Pancreas (tissue), 10 donors: ENCODE data around the gene TIPIN. TPM values are rescaled to one million over a fixed set of nuclear protein-coding genes. Genes with fewer than 3 reads are reported as not detected.
A peak's percentile ranks its signal among the peaks of the same experiment; 100 is the strongest.

Experiments
- ATAC-seq, 4 donors: fragments of 200-7000 bp; cut with Tn5 transposase; one replicate each; pipeline versions ENCODE4 v1.8.0 to v1.9.1; 2020; ENCODE audit warnings: mild to moderate bottlenecking in 4 of 4, moderate library complexity in 4 of 4
- DNase-seq, 6 donors: peaks; one replicate each; pipeline ENCODE4 v3.0.0-alpha.2; 2020
- FAIRE-seq: peaks from 2 replicates; lab custom pipeline; 2012; peaks lifted over from hg19 to GRCh38; lab: Jason Lieb, UNC
- H3K27ac ChIP-seq, 4 donors: fragments of 200-600 bp; sonication (generic); 1 replicate in 3 of 4; 2 replicates in 1 of 4; pipeline versions ENCODE4 v1.5.0 to v1.8.0; 2020
- H3K27me3 ChIP-seq, 4 donors: fragments of 200-600 bp; one replicate each; pipeline ENCODE4 v1.8.0; 2021
- H3K36me3 ChIP-seq, 3 donors: fragments of 200-600 bp; sonication (generic) in 1 of 3; one replicate each; pipeline versions ENCODE4 v1.5.0 to v1.8.0; 2020 to 2021
- H3K4me1 ChIP-seq, 3 donors: fragments of 200-600 bp; one replicate each; pipeline ENCODE4 v1.8.0; 2021
- H3K4me3 ChIP-seq, 4 donors: fragments of 200-600 bp; sonication (generic) in 2 of 4; one replicate each; pipeline versions ENCODE4 v1.5.0 to v1.8.0; 2020 to 2021
- H3K9me3 ChIP-seq, 4 donors: fragments of 200-600 bp; one replicate each; pipeline ENCODE4 v1.8.0; 2021
- WGBS, 2 donors: extraction: QIAGEN DNeasy Blood & Tissue Kit; methylation state at CpG; one replicate each; pipeline ENCODE4 v1.1.7; 2013; 5-methylcytosine and 5-hydroxymethylcytosine counted together
- intact Hi-C, 3 donors: fragments of 100-400 bp; cut with DNase I; formaldehyde crosslinking; loops; one replicate each; pipeline versions ENCODE4 v1.11.1 to v1.14.2; 2022
- polyA plus RNA-seq, 2 donors: library from polyadenylated mRNA; stranded (reverse); fragments of 200-250 nt; gene quantifications; one replicate each; pipeline ENCODE4 v1.2.3, GENCODE V29; 2013
- total RNA-seq, 6 donors: library from RNA; stranded (reverse); fragmentation: NEBNext Ultra II Directional in 4 of 6; extraction: Animal tissue kit (Norgen Biotek cat#: 25700) in 4 of 6; gene quantifications; one replicate each; pipeline versions ENCODE4 v1.2.1 to v1.2.4, GENCODE V29; 2021 to 2023
- TF ChIP-seq, protein P1 (sequence below), 4 donors: fragments of 200-600 bp; sonication (generic) in 3 of 4; IDR thresholded peaks; one replicate each; pipeline versions ENCODE4 v1.5.0 to v1.8.0; 2021; ENCODE audit warnings: antibody characterized with exemption in 4 of 4
- donor health status: healthy with polysubstance abuse.
- donor health status: DM: no; HTN: no; CAD: no; lungs with moderate emphysema.
- donor health status: DM: no; HTN: no; CAD: no.
- donor health status: control.
- donor health status: control.
- donor health status: Bipolar disorder and iron deficiency.
- donor health status: DM: yes; HTN: yes; CAD: no.
- donor health status: DM: no; HTN: no; CAD: no.
- donor health status: DM: no; HTN: no; CAD: no.
- donor health status: DM: yes; HTN: yes; CAD: no.

Gene TIPIN
- total and polyA plus RNA-seq, 8 donors = 2.5 to 5.2 (median 3.4) TPM

DNA sequence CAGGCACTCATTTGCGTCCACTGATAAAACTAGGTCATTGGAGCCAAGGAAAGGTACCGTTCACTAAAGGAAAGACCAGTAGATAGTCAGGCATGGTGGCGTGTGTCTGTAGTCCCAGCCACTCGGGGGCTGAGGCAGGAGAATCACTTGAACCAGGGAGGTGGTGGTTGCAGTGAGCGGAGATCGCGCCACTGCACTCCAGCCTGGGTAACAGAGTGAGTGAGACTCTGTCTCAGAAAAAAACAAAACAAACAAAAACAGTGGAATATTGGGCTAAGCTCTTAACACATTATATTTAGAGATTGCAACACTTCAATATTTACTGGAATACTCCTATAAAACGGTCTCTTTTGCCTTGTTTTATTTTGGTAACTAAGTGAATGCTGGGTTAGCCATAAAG is 47.6 kb upstream of the TIPIN start:
- peaks cover 0 to 15% (median 4%) of the 10 kb centered on the region in 3 donors for H3K4me1 ChIP-seq
- TF ChIP-seq, protein P1, sequence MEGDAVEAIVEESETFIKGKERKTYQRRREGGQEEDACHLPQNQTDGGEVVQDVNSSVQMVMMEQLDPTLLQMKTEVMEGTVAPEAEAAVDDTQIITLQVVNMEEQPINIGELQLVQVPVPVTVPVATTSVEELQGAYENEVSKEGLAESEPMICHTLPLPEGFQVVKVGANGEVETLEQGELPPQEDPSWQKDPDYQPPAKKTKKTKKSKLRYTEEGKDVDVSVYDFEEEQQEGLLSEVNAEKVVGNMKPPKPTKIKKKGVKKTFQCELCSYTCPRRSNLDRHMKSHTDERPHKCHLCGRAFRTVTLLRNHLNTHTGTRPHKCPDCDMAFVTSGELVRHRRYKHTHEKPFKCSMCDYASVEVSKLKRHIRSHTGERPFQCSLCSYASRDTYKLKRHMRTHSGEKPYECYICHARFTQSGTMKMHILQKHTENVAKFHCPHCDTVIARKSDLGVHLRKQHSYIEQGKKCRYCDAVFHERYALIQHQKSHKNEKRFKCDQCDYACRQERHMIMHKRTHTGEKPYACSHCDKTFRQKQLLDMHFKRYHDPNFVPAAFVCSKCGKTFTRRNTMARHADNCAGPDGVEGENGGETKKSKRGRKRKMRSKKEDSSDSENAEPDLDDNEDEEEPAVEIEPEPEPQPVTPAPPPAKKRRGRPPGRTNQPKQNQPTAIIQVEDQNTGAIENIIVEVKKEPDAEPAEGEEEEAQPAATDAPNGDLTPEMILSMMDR (IDR thresholded peaks at IDR 0.05) = no peak
- WGBS, 2 donors = 60% methylated on average over 8 of the region's 8 CpGs
- ATAC-seq = peak in 2 of 4 donors; percentile 15
- DNase-seq = no peak
- peak overlapping the region in 2 of 4 donors; percentile 4 to 34 for H3K27ac ChIP-seq
- no peak for FAIRE-seq
- no peaks in the 10 kb centered on the region for H3K27me3 ChIP-seq
- no peaks in the 10 kb centered on the region for H3K9me3 ChIP-seq
- intact Hi-C loops = no loop called here
- H3K4me3 ChIP-seq = no peak overlapping the region
- no peaks in the 10 kb centered on the region for H3K36me3 ChIP-seq

- Histone ChIP-seq H3K36me3 (no peaks in the 10 kb centered on the region), H3K4me1 (peaks cover 0 to 12% (median 4%) of the 10 kb centered on the region in 3 donors), H3K4me3 (no peak overlapping the region), H3K9me3 (no peaks in the 10 kb centered on the region), H3K27me3 (no peaks in the 10 kb centered on the region), H3K27ac (no peak overlapping the region)
- DNase-seq (no peak), ATAC-seq (no peak), FAIRE-seq (no peak)
- WGBS, 2 donors = 75% methylated on average over 5 of the region's 5 CpGs
- TF ChIP-seq, protein P1 (IDR thresholded peaks at IDR 0.05) = no peak
- intact Hi-C loops = no loop called here
Measured at GRCh38 chr15:66403323-66403722, 46.8 kb upstream of the TIPIN start.

DNA sequence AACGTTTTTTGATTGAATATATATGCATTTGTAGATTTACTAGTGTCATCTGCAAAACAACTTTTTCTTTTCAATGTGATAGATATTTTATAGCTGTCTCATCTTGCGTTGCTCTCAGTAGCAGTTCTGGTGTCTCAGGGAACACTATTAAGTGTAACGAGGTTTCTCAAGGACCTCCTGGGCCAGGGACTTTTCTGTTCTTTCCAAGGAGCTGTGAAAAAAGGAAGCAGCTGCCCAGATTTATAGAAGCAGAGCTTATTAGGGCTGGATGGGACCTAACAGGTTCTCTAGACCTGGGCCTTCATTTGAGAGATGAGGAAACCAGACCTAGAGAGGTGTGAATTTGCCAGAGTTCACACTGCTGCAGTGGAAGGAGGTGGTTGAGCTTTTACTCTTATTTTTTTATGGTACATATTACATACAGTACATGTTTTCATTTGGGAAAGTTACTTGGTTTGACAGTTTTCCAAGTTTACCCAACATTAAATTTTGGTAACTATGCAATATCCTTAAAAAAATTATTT is 46.3 kb upstream of the TIPIN start:
- ATAC-seq = no peak
- TF ChIP-seq, protein P1 (IDR thresholded peaks at IDR 0.05) = no peak
- intact Hi-C loops = no loop called here
- H3K9me3 ChIP-seq = no peaks in the 10 kb centered on the region
- WGBS, 2 donors = 84 to 90% methylated on average over 3 of the region's 3 CpGs
- peaks cover 0 to 12% (median 4%) of the 10 kb centered on the region in 3 donors for H3K4me1 ChIP-seq
- DNase-seq = no peak
- no peak overlapping the region for H3K27ac ChIP-seq
- no peaks in the 10 kb centered on the region for H3K27me3 ChIP-seq
- no peak overlapping the region for H3K4me3 ChIP-seq
- no peak for FAIRE-seq
- no peaks in the 10 kb centered on the region for H3K36me3 ChIP-seq

- DNase-seq (no peak), ATAC-seq (no peak), FAIRE-seq (no peak)
- 86 to 89% methylated on average over 8 of the region's 8 CpGs for WGBS, 2 donors
- Histone ChIP-seq H3K36me3 (no peaks in the 10 kb centered on the region), H3K27ac (no peak overlapping the region), H3K4me3 (no peak overlapping the region), H3K4me1 (peaks cover 0 to 12% (median 4%) of the 10 kb centered on the region in 3 donors), H3K9me3 (no peaks in the 10 kb centered on the region), H3K27me3 (no peaks in the 10 kb centered on the region)
- TF ChIP-seq, protein P1 (IDR thresholded peaks at IDR 0.05) = no peak
- intact Hi-C loops = no loop called here
Measured at GRCh38 chr15:66401130-66402021, 44.9 kb upstream of the TIPIN start.
